ENCODE measurements around the gene ABCA5. TPM values are rescaled to one million over a fixed set of nuclear protein-coding genes. Genes with fewer than 3 reads are reported as not detected.
A peak's percentile ranks its signal among the peaks of the same experiment; 100 is the strongest.

ABCA5 gene
- total and polyA plus RNA-seq, 4 donors = 18.7 to 84.4 (median 48.8) TPM

DNA sequence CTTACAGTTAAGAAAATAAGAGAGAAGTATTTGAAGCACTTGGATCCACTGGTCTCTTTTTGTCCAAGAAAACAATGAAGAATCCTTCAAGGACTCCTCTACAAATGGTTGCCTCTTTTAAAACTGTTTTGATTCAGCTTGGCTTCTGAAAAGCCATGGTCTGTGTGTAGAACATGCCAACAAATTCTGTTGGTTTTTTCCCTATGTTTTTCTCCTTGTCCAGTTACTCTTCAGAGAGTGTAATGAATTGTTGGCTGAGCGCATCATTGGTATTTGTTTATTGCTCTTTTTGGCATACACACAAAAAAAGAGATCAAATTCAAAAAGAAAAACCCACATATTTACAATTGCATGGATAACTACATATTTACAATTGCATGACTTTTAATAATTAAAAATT is 98.4 kb downstream of the ABCA5 start, which contains the start of gene ABCA10:
Gene ABCA10 (minus strand): TSS at position 249 of the 400 bp plus-strand sequence. CDS start 3,466 bp downstream, outside the sequence.
- Histone ChIP-seq H3K27ac (ENCODE audit: low read depth in 1 of 2, low read length in 2 of 2) (peak within 1 kb of the TSS; percentile 33 to 59), H3K36me3 (ENCODE audit: control insufficient read depth in 4 of 4, insufficient read depth in 3 of 4, low read depth in 1 of 4, low read length in 3 of 4) (no peaks in the 10 kb centered on the region), H3K9ac (ENCODE audit: low read depth in 1 of 2, low read length in 2 of 2) (peak within 1 kb of the TSS; percentile 14 to 93), H3K9me3 (ENCODE audit: control insufficient read depth in 4 of 4, low read length in 3 of 4) (peaks cover 0 to 5% (median under 1%) of the 10 kb centered on the region in 4 donors), H3K27me3 (ENCODE audit: control insufficient read depth in 4 of 4, insufficient read depth in 4 of 4, low read length in 3 of 4) (no peaks in the 10 kb centered on the region), H3K4me1 (ENCODE audit: control insufficient read depth in 4 of 4, insufficient read depth in 4 of 4, low read length in 3 of 4) (peaks cover 0 to 22% (median 3%) of the 10 kb centered on the region in 4 donors), H3K4me3 (ENCODE audit: low read depth in 1 of 3, low read length in 3 of 3) (peak within 1 kb of the TSS in 2 of 3 donors; percentile 58 to 59)
- 25% methylated on average over 1 of the region's 1 CpG for WGBS
- no peak for DNase-seq (ENCODE audit: low spot score)
- TF ChIP-seq TAF1 (conservative IDR thresholded peaks at IDR 0.05) = no peak
- TF ChIP-seq RAD21 (IDR thresholded peaks at IDR 0.05) = no peak
- no peak for TF ChIP-seq RXRA (IDR thresholded peaks at IDR 0.05)
- no peak for TF ChIP-seq HNF4A (conservative IDR thresholded peaks at IDR 0.05)
- TF ChIP-seq, protein P1, sequence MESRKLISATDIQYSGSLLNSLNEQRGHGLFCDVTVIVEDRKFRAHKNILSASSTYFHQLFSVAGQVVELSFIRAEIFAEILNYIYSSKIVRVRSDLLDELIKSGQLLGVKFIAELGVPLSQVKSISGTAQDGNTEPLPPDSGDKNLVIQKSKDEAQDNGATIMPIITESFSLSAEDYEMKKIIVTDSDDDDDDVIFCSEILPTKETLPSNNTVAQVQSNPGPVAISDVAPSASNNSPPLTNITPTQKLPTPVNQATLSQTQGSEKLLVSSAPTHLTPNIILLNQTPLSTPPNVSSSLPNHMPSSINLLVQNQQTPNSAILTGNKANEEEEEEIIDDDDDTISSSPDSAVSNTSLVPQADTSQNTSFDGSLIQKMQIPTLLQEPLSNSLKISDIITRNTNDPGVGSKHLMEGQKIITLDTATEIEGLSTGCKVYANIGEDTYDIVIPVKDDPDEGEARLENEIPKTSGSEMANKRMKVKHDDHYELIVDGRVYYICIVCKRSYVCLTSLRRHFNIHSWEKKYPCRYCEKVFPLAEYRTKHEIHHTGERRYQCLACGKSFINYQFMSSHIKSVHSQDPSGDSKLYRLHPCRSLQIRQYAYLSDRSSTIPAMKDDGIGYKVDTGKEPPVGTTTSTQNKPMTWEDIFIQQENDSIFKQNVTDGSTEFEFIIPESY (IDR thresholded peaks at IDR 0.05) = no peak
- TF ChIP-seq MAX (IDR thresholded peaks at IDR 0.05) = no peak
- no peak for TF ChIP-seq HNF4G (IDR thresholded peaks at IDR 0.05)
- TF ChIP-seq JUND (IDR thresholded peaks at IDR 0.05) = no peak
- TF ChIP-seq YY1 (IDR thresholded peaks at IDR 0.05) = no peak
- no peak for TF ChIP-seq EGR1 (IDR thresholded peaks at IDR 0.05; ENCODE audit: low read depth in 2 of 2)
- TF ChIP-seq, protein P2, sequence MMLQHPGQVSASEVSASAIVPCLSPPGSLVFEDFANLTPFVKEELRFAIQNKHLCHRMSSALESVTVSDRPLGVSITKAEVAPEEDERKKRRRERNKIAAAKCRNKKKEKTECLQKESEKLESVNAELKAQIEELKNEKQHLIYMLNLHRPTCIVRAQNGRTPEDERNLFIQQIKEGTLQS (IDR thresholded peaks at IDR 0.05) = no peak

GRCh38 chr17:69228018-69228417 is 98.9 kb downstream of the ABCA5 start:
- peaks cover 0 to 22% (median 3%) of the 10 kb centered on the region in 4 donors for H3K4me1 ChIP-seq (ENCODE audit: control insufficient read depth in 4 of 4, insufficient read depth in 4 of 4, low read length in 3 of 4)

GRCh38 chr17:69227541-69227940 is 99.4 kb downstream of the ABCA5 start:
- 28% methylated on average over 2 of the region's 2 CpGs for WGBS
- peak overlapping the region; percentile 14 to 93 for H3K9ac ChIP-seq (ENCODE audit: low read depth in 1 of 2, low read length in 2 of 2)
- no peaks in the 10 kb centered on the region for H3K36me3 ChIP-seq (ENCODE audit: control insufficient read depth in 4 of 4, insufficient read depth in 3 of 4, low read depth in 1 of 4, low read length in 3 of 4)
- DNase-seq (ENCODE audit: low spot score) = no peak
- TF ChIP-seq RXRA (IDR thresholded peaks at IDR 0.05) (no peak), HNF4A (conservative IDR thresholded peaks at IDR 0.05) (no peak), FOXA2 (IDR thresholded peaks at IDR 0.05) (no peak), JUND (IDR thresholded peaks at IDR 0.05) (no peak), GABPA (IDR thresholded peaks at IDR 0.05 in 1 of 2, conservative IDR thresholded peaks at IDR 0.05 in 1 of 2) (no peak), MAX (IDR thresholded peaks at IDR 0.05) (no peak), YY1 (IDR thresholded peaks at IDR 0.05) (no peak), FOXA1 (IDR thresholded peaks at IDR 0.05) (no peak), SP1 (IDR thresholded peaks at IDR 0.05) (no peak), RAD21 (IDR thresholded peaks at IDR 0.05) (no peak), TAF1 (conservative IDR thresholded peaks at IDR 0.05) (no peak)
- TF ChIP-seq, protein P3, sequence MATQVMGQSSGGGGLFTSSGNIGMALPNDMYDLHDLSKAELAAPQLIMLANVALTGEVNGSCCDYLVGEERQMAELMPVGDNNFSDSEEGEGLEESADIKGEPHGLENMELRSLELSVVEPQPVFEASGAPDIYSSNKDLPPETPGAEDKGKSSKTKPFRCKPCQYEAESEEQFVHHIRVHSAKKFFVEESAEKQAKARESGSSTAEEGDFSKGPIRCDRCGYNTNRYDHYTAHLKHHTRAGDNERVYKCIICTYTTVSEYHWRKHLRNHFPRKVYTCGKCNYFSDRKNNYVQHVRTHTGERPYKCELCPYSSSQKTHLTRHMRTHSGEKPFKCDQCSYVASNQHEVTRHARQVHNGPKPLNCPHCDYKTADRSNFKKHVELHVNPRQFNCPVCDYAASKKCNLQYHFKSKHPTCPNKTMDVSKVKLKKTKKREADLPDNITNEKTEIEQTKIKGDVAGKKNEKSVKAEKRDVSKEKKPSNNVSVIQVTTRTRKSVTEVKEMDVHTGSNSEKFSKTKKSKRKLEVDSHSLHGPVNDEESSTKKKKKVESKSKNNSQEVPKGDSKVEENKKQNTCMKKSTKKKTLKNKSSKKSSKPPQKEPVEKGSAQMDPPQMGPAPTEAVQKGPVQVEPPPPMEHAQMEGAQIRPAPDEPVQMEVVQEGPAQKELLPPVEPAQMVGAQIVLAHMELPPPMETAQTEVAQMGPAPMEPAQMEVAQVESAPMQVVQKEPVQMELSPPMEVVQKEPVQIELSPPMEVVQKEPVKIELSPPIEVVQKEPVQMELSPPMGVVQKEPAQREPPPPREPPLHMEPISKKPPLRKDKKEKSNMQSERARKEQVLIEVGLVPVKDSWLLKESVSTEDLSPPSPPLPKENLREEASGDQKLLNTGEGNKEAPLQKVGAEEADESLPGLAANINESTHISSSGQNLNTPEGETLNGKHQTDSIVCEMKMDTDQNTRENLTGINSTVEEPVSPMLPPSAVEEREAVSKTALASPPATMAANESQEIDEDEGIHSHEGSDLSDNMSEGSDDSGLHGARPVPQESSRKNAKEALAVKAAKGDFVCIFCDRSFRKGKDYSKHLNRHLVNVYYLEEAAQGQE (IDR thresholded peaks at IDR 0.05) = no peak
- TF ChIP-seq, protein P2 (IDR thresholded peaks at IDR 0.05) = no peak
- H3K27ac ChIP-seq (ENCODE audit: low read depth in 1 of 2, low read length in 2 of 2) = peak overlapping the region; percentile 33 to 59
- H3K4me1 ChIP-seq (ENCODE audit: control insufficient read depth in 4 of 4, insufficient read depth in 4 of 4, low read length in 3 of 4) = peaks cover 0 to 22% (median 3%) of the 10 kb centered on the region in 4 donors
- H3K9me3 ChIP-seq (ENCODE audit: control insufficient read depth in 4 of 4, low read length in 3 of 4) = peaks cover 0 to 1% (median 0%) of the 10 kb centered on the region in 4 donors
- H3K4me3 ChIP-seq (ENCODE audit: low read depth in 1 of 3, low read length in 3 of 3) = peak overlapping the region in 2 of 3 donors; percentile 58 to 59
- H3K27me3 ChIP-seq (ENCODE audit: control insufficient read depth in 4 of 4, insufficient read depth in 4 of 4, low read length in 3 of 4) = no peaks in the 10 kb centered on the region

More at GRCh38 chr17:69228018-69228417, 98.9 kb downstream of the ABCA5 start:
- Histone ChIP-seq H3K27me3 (ENCODE audit: control insufficient read depth in 4 of 4, insufficient read depth in 4 of 4, low read length in 3 of 4) (no peaks in the 10 kb centered on the region), H3K9me3 (ENCODE audit: control insufficient read depth in 4 of 4, low read length in 3 of 4) (peaks cover 0 to 5% (median under 1%) of the 10 kb centered on the region in 4 donors), H3K27ac (ENCODE audit: low read depth in 1 of 2, low read length in 2 of 2) (peak overlapping the region in 1 of 2 donors; percentile 59), H3K36me3 (ENCODE audit: control insufficient read depth in 4 of 4, insufficient read depth in 3 of 4, low read depth in 1 of 4, low read length in 3 of 4) (no peaks in the 10 kb centered on the region), H3K4me3 (ENCODE audit: low read depth in 1 of 3, low read length in 3 of 3) (peak overlapping the region in 2 of 3 donors; percentile 18 to 59), H3K9ac (ENCODE audit: low read depth in 1 of 2, low read length in 2 of 2) (peak overlapping the region; percentile 14 to 93)
- TF ChIP-seq JUND (IDR thresholded peaks at IDR 0.05) (no peak), FOXA2 (IDR thresholded peaks at IDR 0.05) (no peak), TAF1 (conservative IDR thresholded peaks at IDR 0.05) (no peak), YY1 (IDR thresholded peaks at IDR 0.05) (no peak), RAD21 (IDR thresholded peaks at IDR 0.05) (no peak), FOXA1 (IDR thresholded peaks at IDR 0.05) (no peak), RXRA (IDR thresholded peaks at IDR 0.05) (no peak)
- TF ChIP-seq, protein P2 (IDR thresholded peaks at IDR 0.05) = no peak
- DNase-seq (ENCODE audit: low spot score) = no peak

Measured in liver (tissue), 9 donors.